ENCODE data around the gene H2BK1.

Gene H2BK1

DNA sequence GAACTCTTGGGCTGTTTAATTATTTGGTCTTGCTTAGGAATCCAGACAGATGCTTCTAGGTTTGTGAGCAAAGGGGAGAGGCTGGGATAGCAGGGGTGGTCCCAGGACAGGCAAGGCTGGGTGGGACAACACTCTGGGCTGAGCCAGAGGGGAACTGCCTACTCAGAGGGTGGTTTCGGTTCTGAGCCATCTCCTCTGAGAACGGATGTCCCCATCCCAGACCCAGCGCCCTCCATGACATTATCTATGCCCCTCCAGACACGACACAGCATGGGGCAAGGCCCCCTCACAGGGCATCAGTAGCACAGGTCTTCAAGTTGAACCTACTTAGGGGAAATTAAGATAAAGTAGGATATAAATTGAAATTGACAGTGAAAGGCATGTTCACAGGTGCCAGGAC lies 30.3 kb downstream of the H2BK1 start:
- no peak for DNase-seq (ENCODE audit: low read depth in 2 of 3, low spot score in 2 of 3)

DNA sequence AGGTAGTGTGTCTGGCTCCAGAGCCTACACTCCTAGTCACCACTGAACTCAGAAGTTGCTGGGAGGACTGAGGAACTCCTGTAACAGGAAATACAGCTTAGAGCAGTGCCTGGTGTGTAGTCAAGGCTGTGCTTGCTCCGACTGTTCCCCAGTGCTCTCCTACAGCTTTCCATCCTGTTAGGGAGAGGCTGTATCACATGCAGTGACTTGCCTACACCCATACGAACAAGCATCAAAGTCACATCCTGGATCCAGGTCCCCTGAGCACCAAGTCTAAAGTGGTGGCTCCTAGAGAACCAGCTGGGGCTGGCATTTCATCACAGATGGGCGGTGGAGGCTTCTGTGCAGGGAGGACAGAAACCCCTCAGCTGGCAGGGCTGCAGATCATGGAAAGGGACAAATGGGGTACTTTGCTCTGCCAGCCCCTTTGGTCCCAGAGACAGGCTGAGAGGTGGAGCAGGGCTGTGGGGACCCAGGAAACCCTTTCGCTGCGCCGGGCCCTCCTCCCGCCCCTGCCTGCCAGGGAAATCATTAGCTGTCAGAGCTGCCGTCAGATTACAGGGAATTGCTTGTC lies 30.9 kb downstream of the H2BK1 start:
- no peak for DNase-seq (ENCODE audit: low read depth in 2 of 3, low spot score in 2 of 3)

DNA sequence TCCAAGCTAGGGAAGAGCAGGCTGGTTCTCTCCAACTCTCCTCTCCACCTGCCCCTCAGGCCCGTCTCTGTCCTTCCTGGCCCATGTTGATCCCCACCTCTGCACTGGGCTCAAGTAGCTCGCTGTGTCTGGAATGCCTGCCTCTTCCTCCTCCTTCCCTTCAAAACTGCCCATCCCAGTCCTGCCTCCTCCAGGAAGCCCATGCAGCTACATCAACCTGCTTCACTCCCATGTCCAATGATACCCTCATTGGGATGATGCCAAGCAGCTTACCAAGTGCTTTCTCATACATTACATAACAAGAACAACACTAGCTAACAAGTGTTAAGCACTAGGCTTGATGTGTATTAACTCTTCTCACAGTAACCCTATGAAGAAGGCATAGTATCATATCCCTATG lies 31.5 kb downstream of the H2BK1 start:
- no peak for DNase-seq (ENCODE audit: low read depth in 2 of 3, low spot score in 2 of 3)

DNA sequence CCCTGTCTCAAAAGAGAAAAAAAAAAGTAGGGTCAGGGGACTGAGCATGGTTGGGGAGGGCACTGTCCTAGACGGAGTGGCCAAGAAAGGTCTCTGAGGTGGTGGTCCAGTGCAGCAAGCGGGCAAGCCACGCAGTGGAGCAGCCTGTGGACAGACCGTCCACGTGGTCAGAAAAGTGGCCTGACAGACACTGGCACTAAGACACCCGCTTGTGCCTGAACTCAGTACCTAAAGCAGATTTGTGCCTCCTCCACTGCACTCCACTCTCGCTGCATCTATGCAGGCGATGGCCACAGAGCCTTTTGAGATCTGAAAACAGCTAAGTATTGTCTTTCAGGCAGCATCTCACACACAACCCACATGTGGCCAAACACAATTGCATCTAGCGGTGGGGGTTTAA lies 32.1 kb downstream of the H2BK1 start:
- no peak for DNase-seq (ENCODE audit: low read depth in 2 of 3, low spot score in 2 of 3)

DNA sequence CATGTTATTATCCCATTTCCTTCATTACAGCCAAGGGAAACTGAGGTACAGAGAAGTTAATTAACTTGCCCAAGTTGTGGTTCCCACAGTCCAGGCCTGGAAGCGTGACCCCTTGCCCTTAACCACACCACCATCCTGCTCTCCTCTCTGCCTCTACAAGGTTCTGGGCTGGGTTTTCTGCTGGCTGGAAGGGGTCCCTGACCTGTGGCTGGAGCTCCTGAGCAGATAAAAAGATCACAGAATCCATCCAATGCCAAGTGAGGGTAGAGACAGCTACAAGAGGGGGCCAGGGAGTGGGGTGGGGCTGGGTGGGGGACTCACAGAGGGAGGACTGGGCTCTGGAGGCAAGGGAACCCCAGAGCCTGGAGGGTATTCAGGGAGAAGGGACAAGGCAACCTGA lies 33.0 kb downstream of the H2BK1 start:
- no peak for DNase-seq (ENCODE audit: low read depth in 2 of 3, low spot score in 2 of 3)

DNA sequence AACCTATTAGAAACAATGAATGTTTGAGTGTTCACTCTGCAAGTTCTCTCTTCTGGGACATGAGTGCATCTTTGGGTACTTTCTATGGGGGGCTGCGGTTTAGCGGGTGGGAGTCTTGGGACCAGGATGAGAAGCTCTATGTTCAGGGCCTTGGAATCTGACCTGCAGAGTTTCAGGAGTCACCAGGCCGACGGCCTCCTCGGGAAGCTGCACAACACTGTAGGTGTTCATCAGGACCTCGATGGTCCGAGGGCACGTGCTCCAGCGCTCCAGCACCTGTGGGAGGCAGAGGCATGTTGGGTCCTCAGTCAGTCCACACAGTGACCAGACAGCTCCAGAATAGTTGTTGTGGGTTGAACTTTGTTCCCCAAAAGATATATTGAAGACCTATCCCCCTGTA lies 33.9 kb downstream of the H2BK1 start:
- DNase-seq (ENCODE audit: low read depth in 2 of 3, low spot score in 2 of 3): no peak

GRCh38 chr7:151175793-151176311 lies 34.4 kb downstream of the H2BK1 start:
- DNase-seq (ENCODE audit: low read depth in 2 of 3, low spot score in 2 of 3): no peak

DNA sequence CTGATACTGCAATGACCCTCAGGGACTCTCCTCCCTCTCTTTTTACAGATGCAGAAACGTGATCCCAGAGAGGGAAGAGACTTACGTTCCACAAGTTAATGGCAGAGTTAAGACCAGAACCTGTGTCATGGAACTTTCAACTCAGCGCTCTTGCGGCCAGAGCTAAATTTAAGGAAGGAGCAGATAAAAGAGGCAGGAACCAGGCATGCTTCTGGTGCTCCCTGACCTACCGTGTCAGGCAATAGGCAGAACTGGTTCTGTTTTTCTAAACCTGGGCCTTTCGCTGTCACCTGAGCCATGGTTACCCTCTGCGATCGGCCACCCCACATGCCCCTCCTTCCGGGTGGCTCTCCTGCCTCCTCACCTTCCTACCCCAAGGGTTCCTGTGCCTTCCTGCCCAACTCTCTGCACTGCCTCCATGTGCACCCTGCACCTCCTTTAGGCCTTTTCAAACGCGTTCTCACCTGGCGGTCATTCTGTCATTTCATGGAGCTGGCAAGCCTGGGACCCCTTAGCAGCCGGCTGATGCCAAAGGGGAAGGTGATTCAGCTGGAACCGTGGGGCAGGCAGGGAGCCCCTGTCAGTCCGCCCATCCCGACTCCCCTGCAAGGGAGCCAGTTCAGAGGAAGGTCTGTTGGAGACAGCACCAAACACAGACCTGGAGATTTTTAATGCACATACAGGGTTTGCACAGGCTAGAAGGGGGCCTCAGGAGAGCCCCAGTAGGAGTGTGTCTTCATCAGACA lies 35.1 kb downstream of the H2BK1 start:
- no peak for DNase-seq (ENCODE audit: low read depth in 2 of 3, low spot score in 2 of 3)

DNA sequence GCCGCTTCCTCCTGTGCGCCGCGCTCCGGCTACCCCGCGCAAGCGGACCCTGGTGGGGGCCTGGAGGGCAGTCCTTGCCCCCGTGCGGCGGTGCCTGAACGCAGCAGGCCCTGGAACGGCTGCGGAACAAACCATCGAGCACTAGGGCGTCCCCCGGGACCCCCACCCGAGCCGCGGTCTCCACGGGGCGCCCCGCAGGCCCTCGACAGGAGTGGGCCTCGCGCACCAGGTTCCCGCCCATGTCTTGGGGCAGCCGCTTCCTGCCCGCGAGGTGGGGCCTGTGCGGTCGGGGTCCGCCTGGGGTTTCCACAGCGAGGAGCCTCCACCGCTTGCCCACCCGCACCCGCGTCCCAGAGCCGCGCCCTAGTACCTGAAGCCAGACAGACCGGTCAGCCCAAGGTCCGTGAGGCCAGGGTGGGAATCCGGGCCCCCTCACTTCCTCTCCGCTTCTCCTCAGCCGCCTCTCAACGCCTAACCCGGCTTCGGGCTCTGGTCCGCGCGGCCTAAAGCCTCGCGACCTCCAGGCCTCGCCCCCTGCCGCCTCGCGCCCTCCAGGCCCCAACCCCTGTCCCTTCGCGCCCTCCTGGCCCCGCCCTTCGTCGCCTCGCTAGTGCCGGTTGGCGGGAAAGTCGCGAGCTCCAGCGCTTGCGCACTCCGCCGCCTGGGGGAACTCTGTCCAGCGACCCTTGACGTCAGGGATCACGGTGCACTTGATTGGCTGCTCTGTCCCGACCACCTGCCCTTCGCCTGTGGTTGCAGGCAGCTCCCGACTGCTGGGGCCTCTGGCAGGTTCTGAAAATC lies 35.8 kb downstream of the H2BK1 start:
- no peak for DNase-seq (ENCODE audit: low read depth in 2 of 3, low spot score in 2 of 3)

DNA sequence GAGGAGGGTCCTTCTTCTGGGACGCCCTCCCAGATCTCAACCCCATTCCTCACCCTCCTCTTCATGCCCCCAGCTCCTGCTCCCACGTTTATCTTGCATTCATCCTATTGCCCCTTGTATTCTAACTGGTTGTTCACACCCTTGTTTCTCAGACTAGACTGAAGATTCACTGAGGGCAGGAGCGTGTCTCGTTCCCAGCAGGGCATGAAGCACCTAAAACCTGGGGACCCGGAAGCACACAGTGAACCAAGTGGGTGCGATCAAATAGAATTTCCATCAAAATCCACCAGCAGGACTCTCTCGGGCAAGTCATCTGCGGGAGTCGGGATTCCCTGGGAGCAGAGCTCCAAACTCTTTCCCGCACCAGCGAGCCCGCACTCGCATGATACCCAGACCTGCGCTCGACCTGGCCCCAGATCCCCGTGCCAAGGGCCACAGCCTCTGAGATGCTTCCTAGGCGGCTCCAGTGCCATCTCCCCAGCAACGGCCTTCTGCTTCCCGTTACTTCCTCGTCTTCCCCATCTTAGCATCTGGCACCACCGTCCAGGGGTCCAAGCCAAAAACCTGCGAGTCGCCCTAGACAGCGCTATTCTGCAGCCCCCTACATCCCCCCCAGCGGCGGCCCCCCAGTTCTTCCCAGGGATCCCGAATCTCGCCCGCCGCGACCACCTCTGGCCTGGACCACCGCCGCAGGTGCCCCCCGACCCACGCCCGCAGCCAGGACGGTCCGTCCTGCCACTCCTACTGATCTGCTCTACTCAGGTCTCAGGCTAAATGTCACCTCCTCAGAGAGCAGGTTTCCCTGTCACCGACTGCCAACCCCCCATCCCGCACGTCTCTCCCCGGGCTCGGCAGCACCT lies 36.7 kb downstream of the H2BK1 start:
- DNase-seq (ENCODE audit: low read depth in 2 of 3, low spot score in 2 of 3): no peak

- peak; percentile 60 to 82 (median 74) for DNase-seq (ENCODE audit: low read depth in 2 of 3, low spot score in 2 of 3)
Observed at GRCh38 chr7:151172273-151173141, 37.8 kb downstream of the H2BK1 start.

- no peak for DNase-seq (ENCODE audit: low read depth in 2 of 3, low spot score in 2 of 3)
Observed at GRCh38 chr7:151168787-151169162, 41.5 kb downstream of the H2BK1 start.

DNA sequence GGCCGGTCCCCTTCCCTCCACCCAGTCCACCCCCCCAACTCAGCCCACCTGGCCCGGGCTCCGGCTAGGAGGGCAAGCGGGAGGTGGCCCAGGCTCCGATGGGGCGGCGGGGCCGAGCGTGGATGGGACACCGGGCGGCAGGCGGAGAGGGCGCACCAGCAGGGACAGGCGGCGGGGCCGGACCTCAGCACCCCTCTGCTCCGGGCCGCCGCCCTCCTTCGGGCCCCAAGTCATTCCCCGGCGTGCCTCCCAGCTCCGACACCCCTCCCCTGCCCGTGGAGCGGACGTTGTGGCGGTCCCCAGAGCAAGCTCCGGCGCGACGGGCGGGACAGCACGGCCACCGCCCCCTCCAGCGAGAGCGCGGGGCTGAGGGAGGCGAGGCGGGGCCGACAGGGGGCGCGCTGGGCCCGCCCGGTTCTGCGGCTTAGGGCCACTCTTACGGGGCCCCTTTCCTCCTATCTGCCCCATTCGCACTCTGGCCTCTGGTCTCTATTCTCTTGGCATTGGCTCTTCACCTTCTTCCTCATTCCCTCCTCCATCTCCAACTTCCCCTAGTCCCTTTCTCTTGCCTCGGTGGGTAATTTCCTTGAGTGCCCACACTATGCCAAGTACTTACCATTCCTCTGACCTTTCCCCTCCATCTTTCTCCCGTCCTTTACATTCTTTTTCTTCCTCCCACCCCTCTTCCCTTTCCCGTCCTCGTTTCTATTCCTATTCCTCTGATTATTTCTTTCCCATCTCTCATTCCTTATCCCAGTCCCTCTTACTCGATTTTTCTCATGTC lies 42.1 kb downstream of the H2BK1 start:
- DNase-seq (ENCODE audit: low read depth in 2 of 3, low spot score in 2 of 3): peak; percentile 33 to 44 (median 39)

DNA sequence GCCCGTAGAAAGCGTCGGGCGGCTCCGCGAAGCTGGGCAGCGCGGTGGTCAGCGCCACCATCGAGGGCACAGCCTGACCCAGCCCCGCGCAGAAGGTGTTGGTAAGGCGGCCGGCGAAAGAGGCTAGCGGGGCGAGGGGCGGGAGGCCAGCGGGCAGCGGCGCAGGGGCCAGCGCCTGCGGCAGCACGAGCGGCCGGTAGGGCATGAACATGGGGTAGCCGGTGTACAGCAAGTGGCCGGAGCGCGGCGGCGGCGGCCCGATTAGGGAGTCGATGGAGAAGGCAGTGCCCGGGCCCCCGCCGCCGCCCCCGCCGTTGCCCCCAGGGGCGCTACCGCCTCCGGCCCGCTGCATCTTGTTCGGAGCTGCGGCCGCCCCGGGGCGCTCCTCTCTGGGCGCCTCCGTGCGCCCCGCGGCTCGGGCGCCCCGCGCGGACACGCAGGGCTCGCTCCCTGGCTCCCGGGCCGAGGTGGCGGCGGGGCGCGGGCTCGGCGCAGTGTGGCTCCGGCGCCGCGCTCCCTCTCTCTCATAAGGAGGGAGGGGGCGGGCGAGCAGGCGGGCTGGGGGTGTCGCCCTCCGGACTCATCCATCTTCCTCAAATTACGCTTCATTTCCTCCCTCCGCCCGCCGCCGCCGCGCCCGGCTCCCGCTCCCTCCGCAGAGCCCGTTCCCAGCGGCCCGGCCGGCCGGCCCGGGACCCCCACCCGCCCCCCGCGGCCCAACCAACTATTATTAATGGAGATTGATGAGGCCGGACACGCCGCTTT lies 42.9 kb downstream of the H2BK1 start, which contains the start of gene GBX1:
GBX1 (minus strand) TSS at position 498 of the 765 bp plus-strand sequence; CDS start at position 352, 146 bp downstream.
- DNase-seq (ENCODE audit: low read depth in 2 of 3, low spot score in 2 of 3): no peak

- DNase-seq (ENCODE audit: low read depth in 2 of 3, low spot score in 2 of 3): no peak
Observed at GRCh38 chr7:151166629-151167196, 43.6 kb downstream of the H2BK1 start.

- no peak for DNase-seq (ENCODE audit: low read depth in 2 of 3, low spot score in 2 of 3)
Observed at GRCh38 chr7:151161757-151162156, 48.5 kb downstream of the H2BK1 start.
